ENCODE data around the gene TTC7B.

The TTC7B gene

DNA sequence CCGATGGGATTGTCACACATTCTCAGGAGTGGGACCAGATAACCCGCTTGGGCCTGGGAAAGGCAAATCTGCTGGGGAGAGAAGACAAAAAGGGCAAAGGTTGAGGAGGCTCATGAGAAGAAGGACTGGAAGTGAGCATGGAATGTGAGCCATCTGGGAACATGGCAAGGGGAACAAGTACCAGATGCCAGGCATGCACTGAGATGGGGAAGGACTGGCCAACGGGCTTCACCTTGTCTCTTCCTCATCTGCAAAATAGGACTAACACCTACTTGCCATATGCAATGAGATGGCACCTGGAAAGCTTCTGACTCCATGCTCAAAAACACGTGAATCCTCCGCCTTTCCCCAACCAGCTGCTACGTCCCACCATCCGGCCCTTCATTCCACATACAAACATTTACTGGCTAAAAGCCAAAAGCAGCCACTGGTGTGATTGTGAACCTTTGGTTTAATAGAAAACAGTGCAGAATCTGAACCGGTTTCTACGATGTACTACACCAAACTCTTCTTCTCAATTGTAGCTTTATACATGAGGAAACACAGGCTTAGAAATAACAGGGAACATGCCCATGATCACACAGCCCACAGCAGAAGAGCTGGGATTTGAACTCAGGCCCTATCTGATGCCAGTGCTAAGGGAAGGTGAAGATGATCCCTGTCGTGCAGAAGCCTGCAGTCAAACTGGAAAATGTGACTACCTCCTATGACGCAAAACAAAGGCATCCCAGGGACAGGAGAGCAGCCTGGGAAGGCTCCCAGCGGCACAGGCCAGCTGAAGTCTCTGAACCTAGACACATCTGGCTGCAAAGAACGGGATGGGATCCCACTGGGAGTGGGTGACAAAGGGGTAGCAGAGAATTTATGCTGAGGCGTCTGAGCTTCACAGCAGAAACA lies 112.1 kb downstream of the TTC7B start:
- DNase-seq (ENCODE audit: low read depth), result no peak

DNA sequence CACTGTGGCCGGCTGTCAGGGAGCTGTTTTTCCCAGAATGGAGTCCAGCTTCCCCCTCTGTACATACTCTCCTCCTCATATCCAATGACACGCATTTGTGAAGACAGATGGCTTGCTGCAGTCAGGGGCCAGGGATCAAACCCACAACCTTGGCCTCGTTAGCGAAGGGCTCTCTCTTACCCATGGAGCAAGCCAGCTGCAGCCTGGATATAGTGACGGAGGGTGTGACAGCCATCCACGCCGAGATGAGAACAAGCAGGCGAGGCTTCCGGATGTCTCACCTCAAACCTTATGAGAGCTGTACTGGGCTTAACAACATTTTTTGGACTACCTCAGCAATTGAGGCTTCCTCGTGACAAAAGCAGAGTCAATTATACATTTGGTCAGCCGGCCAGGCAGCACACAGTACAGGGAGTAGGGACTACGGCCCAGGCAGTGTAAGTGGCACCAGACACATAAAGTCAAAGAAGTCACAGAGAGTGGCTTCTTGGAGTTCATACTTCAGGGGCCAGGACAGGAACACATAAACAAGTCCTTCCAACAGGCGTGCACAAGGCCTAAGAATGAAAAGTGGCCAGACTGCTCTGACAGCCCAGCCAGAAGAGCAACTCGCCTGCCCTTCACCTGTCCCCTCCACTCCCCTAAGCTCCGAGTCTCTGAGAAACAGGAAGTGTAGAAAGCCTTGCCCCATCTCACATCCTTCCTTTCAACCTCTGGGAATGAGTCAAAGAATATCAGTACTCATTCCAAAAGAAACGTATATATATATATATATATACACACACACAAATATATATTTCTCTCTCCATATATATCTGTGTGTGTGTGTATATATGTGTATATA lies 115.1 kb downstream of the TTC7B start:
- no peak for DNase-seq (ENCODE audit: low read depth)

DNA sequence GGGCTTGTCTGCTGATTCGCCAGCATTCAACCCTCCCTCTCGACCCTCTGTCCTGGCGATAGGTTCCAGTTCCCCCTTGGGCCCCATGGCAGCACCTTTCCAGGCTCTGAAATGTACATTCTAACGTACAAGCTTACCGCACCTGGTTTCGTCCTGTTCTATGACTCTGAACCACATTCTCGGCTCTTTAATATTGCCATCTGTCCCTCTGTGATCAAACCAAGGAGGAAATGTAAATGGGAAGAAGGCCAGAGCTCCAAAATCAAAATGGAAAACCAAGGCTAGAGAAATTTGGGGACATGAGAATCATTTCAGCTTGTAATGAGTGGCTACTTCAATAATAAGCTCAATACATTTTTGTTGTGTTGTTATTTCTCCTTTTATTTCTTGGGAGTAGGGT lies 117.2 kb downstream of the TTC7B start:
- DNase-seq (ENCODE audit: low read depth), result no peak

DNA sequence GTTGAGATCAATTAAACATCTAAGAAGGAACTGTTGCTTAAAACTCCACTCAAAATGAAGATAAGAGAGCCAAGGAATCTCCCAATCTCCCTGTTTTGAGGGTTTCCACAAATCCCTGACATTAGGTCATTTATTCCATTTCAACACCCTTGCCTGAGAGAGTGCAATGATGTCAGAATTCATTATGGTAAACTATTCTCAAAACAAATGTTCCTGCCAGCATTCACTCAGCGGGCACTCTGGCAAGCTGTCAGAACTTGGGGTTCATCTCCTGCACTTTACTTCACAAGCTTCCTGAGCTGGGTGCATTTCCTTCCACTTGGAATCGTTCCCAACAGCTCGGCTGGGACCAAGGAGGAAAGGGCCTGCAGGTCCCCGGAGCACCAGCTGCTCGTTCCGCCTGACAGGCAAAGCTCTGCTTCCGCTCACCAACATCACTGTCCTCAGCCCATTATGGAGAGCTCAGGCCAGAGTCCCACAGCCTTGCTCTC lies 117.8 kb downstream of the TTC7B start:
- DNase-seq (ENCODE audit: low read depth), result peak; percentile 20

DNA sequence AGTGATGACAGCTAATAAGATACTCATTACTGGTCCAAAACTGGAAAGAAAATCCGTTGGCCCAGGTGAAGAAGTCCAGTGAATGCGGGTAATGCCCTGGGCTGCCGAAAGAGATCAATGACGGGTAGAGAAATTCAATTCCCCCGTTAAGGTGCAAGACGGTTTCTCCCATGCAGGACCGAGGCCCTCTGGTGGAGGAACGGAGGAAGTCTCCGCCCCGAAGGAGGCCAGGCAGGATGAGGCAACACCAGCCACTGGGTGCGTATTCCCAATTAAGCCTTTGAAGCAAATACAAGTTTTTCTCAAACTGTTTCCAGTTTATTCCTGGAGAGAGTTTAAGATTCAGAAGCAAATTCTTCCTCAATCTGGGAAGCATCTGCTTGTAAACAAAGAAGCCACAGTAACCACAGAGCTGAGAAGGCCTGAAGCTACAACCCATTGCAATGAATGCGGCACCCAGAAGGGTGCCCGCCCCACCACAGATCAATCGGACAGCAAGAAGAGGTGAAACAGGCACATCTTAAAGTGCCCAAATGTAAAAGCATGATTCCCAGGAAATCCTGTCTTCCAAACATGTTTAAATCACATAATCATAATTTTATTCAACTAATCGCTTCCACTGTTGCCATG lies 118.5 kb downstream of the TTC7B start:
- peak; percentile 79 for DNase-seq (ENCODE audit: low read depth)

DNA sequence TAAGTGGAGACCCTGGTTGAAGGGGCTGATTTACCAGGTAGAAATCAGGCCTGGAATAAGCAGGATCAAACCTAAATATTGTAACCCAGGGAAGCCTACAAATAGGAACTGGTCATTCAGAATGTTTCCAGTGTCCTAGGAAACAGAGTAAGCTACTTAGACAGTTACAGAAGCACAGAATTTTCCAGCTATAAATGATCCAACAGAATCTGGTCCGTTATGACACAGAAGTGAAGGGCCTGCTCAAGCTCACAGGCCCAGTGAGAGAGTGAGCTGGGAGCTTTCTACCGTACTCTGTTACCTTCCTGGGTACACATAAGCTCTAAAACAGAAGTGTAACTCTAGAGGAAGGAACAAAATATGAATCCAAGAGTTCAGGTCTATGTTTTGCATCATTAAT lies 119.1 kb downstream of the TTC7B start:
- DNase-seq (ENCODE audit: low read depth), result no peak

DNA sequence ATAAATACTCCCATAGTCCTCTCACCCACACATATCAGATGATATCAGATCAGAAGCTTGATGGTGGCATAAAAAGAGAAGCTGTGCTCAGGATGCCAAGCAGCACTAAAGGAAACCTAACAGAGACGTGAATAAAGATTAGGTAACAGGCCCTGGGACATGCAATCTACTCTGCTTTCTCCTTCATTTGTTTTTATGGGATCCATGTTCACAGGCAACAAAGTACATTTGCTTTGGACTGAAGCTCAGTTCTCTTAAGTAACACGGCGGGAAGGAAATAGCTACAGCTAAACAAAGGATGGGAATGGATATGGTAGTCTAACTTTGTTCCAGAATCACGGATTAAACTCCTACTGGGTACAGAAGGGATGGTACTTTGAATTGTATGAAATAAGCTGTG lies 119.5 kb downstream of the TTC7B start:
- DNase-seq (ENCODE audit: low read depth), result no peak

DNA sequence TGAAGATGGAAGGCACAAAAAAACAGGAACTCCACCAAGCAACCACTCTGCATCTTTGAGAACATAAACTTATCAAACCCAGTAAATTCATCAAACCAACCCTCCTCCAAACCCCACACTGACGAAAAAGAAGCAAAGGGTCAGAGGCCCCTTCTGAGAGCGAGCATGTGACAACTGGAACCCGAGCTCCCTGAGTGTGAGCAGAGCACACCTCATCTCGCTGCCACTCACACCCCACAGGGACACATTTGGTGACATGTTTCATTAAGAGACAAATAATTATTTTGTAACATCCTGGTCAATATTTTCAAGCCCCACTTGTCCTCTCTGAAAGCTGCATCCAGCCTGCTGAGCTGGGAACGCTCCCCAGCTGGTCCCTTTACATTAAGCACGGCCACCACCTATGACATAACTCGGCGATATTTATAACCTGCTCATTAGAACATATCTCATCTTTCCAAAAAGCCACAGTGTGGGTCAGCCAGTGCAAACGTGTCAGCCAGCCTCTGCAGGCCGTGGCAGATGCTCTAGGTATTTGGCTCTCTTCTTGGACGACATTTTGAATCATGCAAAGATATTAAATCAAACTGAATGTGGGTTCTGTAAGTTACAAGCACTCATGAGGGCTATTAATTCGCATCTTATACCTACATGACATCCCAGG lies 120.1 kb downstream of the TTC7B start:
- DNase-seq (ENCODE audit: low read depth), result no peak

DNA sequence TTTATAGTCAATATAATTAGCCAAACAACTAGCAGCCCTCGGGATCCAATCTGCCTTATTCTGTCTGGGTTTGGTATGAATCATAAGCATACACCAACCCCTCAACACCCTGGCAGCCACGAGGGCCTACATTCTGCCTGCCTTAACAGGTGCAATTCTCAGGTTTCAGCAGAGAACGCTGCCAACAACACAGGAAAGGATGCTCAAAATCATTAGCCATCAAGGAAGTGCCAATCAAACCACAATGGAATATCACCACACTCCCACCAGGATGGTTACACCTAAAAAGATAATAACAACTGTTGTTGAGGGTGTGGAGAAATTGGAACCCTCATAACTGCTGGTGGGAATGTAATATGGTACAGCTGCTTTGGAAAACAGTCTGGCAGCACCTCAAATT lies 122.8 kb downstream of the TTC7B start:
- DNase-seq (ENCODE audit: low read depth), result no peak

DNA sequence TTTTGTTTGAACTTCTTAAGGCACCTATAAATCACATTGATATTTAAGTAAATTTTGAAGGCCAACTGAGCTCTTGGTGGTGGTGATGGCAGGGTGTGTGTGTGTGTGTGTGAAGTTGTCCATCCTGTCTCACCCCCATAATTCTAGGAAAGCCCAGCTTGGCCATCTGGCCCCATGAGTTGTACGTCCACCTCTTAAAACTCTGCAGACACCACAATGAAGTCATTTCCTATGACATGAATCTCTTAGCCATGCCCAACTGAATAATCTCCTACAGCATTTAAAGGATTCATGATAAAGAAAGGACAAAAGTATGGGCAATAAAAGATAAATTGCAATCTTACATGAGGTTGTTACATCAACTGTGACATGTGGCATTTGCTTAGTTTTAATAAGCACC lies 123.4 kb downstream of the TTC7B start:
- peak; percentile 13 for DNase-seq (ENCODE audit: low read depth)

DNA sequence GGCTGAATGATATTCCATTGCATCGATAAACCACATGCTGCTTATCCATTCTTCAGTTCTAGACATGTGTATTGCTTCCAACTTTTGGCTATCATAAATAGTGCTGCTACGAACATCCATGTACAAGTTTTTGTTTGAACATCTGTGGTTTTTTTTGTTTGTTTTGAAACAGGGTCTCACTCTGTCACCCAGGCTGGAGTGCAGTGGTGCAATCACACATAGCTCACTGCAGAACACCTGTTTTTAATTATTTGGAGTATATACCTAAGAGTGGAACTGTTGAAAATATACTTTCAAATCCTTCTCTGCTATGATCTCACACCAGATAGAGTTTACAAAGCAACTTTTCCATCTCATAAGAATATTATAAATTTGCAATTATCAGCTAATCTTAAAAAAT lies 124.2 kb downstream of the TTC7B start:
- DNase-seq (ENCODE audit: low read depth), result peak; percentile 34

DNA sequence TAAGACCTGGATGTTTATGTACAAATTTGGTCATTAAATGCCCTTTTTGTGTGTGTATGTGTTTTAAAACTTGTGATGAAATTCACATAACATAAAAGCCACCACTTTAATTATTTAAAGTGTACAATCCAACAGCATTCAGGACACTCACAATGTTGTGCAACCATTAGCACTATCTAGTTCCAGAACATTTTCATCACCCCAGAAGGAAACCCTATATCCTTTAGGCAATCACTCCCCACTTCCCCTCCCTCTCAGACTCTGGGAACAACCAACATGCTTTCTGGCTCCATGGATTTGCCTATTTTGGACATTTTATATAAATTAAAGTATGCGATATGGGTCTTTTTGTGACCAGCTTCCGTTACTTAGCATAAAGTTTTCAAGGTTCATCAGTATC lies 124.6 kb downstream of the TTC7B start:
- DNase-seq (ENCODE audit: low read depth), result no peak

DNA sequence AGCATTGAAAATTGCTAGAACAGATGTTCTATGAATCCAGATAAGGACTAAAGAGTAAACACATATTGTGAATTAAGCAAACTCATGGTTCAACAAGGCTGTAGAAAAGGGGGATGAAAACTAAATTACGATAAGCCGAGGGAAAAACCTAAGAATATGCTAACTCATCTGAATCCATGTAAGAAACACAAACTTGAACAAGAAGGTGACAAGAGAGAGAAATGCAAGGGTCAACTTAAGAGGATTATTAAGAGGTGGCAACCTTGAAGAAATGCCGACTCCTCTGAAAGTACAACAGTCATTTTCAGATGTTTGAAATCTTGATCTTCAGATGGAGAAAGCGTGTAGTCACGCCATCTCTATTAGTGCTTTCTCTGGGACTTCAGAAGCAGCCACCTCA lies 128.6 kb downstream of the TTC7B start:
- DNase-seq (ENCODE audit: low read depth), result no peak

DNA sequence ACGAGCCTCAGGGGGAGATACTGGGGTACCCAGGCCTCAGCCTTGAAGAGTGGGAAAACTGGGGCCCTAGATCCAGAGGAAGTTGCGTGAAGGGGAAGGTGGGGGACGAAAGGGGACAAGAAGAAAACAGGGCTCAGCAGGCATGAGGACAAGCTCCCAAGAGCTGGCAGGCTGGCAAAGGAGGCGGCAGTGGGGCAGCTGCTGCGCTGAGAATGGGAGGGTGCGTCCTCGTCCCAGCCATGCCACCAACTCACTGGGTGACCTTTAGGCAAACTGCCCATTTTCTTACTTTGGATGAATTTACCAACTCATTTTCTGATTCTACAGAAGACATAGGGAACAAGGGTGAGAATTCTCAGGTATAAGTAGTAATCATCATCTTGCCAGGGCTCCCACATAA lies 133.6 kb downstream of the TTC7B start:
- no peak for DNase-seq (ENCODE audit: low read depth)

DNA sequence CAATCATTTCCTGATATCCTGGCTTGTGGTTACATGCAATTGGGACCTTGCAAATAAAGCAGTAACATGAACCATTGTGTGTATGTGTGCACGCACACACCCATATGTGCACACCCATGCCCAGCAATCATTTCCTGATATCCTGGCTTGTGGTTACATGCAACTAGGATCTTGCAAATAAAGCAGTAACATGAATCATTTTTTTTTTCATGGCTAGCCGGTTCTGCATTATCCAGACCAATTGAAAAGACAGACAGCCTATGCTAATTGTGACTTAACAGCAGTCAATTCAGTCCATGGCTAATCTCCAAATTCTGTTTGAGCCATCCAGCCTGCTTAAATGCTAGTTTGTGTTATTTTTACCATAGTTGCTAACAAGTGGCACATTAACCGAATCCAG lies 134.3 kb downstream of the TTC7B start:
- no peak for DNase-seq (ENCODE audit: low read depth)

DNA sequence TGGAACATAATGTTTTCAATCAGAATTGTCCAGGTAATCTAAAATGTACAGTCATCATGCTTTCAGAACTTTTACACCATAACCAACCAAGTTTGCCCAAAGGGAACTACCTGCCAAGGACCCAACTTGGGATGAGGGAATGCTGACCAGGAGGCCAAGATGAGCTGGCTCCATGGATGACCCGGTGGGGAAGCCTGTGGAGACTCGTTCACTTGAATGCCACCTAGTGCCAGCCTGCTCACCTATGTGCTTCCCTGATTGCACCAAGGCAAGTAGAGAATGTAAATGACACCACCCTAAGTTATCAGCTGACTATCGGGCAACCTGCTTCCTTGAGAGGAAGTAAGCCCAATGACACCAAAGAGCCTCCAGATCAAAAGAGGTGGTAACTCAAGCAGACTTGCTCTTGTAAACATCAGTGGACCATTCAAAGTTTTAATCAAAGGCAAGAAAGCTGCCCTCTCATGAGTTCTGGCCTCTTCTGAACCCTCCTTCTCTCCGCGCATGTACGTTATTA lies 137.3 kb downstream of the TTC7B start:
- no peak for DNase-seq (ENCODE audit: low read depth)

DNA sequence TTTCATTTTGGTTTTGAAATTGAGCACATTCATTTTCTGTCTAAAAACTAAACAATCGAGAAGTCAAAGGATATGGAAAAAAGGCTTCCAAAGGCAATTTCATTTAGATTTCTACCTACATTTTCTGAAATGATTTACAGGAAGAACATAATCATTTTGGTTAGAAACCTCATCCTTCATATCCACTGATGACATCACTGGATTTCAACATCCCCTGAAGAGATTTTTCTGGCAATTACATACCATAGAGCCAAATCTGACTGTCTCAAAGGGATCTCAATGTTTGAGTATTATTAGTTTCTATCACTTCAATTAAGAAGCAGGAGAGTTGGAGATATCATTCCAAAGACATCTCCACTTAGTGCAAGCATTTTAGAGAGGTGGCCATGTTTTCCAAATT lies 137.8 kb downstream of the TTC7B start:
- peak; percentile 55 for DNase-seq (ENCODE audit: low read depth)

DNA sequence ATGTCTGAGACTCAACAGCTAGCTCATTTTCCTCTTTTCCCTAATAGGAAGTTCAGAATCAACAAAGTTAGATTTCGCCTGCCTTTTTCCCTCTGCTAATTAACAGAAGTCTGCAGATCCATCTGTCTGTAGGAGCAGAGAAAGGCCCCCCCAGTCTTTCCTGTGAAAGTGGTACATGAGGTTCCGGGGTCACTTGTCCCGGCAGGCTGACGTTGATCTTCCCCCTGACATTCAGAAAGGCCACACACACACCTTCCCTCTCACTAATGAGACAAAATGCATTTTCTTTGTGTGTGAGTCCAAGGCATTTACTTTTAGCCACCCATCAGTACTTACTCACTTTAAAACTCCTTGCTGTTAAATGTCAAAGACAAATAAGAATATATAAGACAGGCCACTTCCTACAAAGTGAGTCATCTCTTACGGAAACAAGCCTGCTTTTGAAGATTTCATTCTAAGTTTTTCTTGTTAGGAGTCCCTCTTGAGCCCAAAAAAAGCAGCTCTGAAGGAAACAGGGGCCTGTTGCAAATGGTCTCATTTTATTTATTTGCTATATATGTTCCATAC lies 138.7 kb downstream of the TTC7B start:
- peak; percentile 72 for DNase-seq (ENCODE audit: low read depth)

DNA sequence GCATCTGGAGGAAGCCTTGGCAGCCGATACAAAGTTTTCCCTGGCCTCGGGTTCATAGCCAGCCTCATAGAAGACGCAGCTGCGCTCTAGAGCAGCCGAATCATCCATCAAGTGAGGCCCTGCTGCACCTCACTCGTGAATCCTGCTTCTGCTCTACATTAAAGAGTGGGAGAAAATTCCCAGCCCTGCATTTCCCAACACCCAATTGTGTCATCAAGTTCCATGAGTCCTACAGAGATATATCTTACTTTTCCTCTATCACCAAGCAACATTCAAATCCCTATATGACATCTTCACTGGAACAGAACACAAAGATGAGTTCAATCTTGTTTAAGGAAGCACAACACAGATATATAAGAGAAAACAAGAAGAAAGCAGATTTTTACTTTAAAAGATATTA lies 139.3 kb downstream of the TTC7B start:
- peak; percentile 42 for DNase-seq (ENCODE audit: low read depth)

DNA sequence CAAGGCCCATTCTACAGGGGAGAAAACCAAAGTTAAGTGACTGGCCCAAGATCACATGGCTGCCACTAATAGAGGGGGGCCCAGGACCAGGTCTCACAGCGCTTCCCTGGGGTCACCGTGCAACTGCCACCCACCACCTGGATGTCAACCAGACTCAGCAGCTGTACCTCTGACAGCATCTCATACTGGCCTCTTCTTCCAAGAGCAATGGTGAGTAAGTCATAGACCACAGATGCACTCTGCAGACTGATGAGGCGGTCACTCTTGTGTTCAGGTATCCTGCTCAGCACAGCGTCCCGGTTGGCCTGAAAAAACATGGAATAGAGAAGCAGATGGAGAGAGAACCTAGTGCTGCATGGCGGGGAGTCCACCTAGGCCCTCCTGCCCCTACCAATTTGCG lies 139.9 kb downstream of the TTC7B start:
- DNase-seq (ENCODE audit: low read depth), result no peak

DNA sequence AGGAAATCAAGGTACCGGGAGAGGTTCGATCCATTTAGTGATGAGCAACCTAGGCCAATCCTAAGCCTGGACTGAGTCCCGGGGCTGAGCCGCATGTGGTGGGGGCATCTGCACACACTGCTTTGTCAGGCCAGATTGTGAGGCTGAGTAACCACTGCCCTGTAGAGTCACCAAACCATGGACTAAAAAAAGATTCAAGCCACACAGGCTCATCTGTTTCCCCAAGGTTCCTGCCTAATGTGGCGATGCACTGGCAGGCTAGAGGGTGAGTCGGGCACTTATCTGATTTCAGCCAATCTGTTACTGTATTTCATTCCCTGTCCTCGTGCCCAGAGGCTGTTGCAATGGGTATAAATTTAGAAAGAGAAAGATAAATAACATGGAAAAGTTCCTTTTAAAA lies 140.8 kb downstream of the TTC7B start:
- DNase-seq (ENCODE audit: low read depth), result peak; percentile 86

DNA sequence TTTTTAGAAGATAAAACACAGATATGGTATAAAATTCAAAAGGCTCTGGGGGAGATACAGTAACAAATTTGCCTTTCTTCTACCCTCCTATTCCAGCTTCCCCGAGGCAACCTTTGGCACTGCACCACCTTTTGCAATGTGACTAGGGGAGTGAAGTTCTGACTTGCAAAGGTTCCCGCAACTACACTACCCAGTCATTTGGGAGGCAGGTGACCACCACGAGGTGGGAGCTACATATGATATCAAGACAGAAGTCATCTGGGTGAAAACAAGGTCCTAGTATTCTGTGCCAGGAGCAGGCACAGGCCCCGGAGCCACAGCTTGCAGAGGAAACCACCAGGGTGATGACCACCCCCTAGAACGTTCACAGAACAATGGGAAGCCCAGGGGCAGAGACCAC lies 141.5 kb downstream of the TTC7B start:
- DNase-seq (ENCODE audit: low read depth), result no peak

Data from EH (cell line).